C4-2B (cell line): ENCODE data around the gene IWS1.

Source experiments
- CTCF ChIP-seq: fragments of 450-650 bp; conservative IDR thresholded peaks from 2 replicates; pipeline ENCODE4 v1.5.1; 2017; ENCODE audit warnings: mild to moderate bottlenecking
- ZFX ChIP-seq: fragments of 450-650 bp; IDR thresholded peaks from 2 replicates; pipeline ENCODE4 v1.6.1; 2017

GRCh38 chr2:127449898-127450297, 76.4 kb downstream of the IWS1 start:
- no peak for TF ChIP-seq CTCF
- no peak for TF ChIP-seq ZFX
